H9 (cell line): ENCODE data around the gene IL1B. TPM values are rescaled to one million over a fixed set of nuclear protein-coding genes. Genes with fewer than 3 reads are reported as not detected.

Experiments used
- DNase-seq: peaks from one replicate; pipeline ENCODE4 v3.0.0-alpha.2; 2017
- H2AFZ ChIP-seq: one replicate; pipeline ENCODE4 v1.6.1; 2013; ENCODE audit warnings: mild to moderate bottlenecking, low read length, control low read depth, moderate library complexity
- H2AK5ac ChIP-seq: 2 replicates; pipeline ENCODE4 v1.6.1; 2013; ENCODE audit warnings: low read length, control low read depth, mixed read lengths; ENCODE audit not compliant: insufficient read length
- H2BK120ac ChIP-seq: one replicate; pipeline ENCODE4 v1.6.1; 2013; ENCODE audit warnings: low read depth, mild to moderate bottlenecking, low read length, control low read depth, inconsistent platforms; ENCODE audit not compliant: poor library complexity, severe bottlenecking
- H2BK12ac ChIP-seq: 2 replicates; pipeline ENCODE4 v1.6.1; 2013; ENCODE audit warnings: low read length, control low read depth, mixed read lengths, low read depth; ENCODE audit not compliant: insufficient read length
- H2BK15ac ChIP-seq: 2 replicates; pipeline ENCODE4 v1.6.1; 2013; ENCODE audit warnings: low read depth, low read length, control low read depth
- H2BK20ac ChIP-seq: one replicate; pipeline ENCODE4 v1.6.1; 2013; ENCODE audit warnings: low read depth, mild to moderate bottlenecking, low read length, control low read depth, inconsistent platforms; ENCODE audit not compliant: poor library complexity, severe bottlenecking
- H2BK5ac ChIP-seq: 2 replicates; pipeline ENCODE4 v1.6.1; 2013; ENCODE audit warnings: low read length, control low read depth, mixed read lengths; ENCODE audit not compliant: insufficient read length
- H3K14ac ChIP-seq: 2 replicates; pipeline ENCODE4 v1.6.1; 2013; ENCODE audit warnings: low read length, control low read depth; ENCODE audit not compliant: insufficient read depth
- H3K18ac ChIP-seq: 2 replicates; pipeline ENCODE4 v1.6.1; 2013; ENCODE audit warnings: low read depth, mild to moderate bottlenecking, mixed read lengths, low read length, control low read depth; ENCODE audit not compliant: insufficient read length
- H3K23ac ChIP-seq: 2 replicates; pipeline ENCODE4 v1.6.1; 2013; ENCODE audit warnings: low read length, control low read depth, mixed read lengths, low read depth; ENCODE audit not compliant: insufficient read length
- H3K23me2 ChIP-seq: 2 replicates; pipeline ENCODE4 v1.6.1; 2013; ENCODE audit warnings: low read depth, mild to moderate bottlenecking, mixed read lengths, low read length, control low read depth; ENCODE audit not compliant: insufficient read length, poor library complexity, severe bottlenecking
- H3K27ac ChIP-seq: 2 replicates; pipeline ENCODE4 v1.5.1; 2013; ENCODE audit warnings: low read length, control low read depth, mixed read lengths, low read depth; ENCODE audit not compliant: insufficient read length
- H3K27me3 ChIP-seq: 2 replicates; pipeline ENCODE4 v1.6.1; 2013; ENCODE audit warnings: low read length, control low read depth, inconsistent platforms; ENCODE audit not compliant: insufficient read depth
- H3K4ac ChIP-seq: 2 replicates; pipeline ENCODE4 v1.6.1; 2013; ENCODE audit warnings: low read depth, mild to moderate bottlenecking, control low read depth, inconsistent platforms, low read length, moderate library complexity
- H3K4me1 ChIP-seq: 2 replicates; pipeline ENCODE4 v1.6.1; 2013; ENCODE audit warnings: low read length, control low read depth, inconsistent platforms; ENCODE audit not compliant: insufficient read depth
- H3K4me2 ChIP-seq: 2 replicates; pipeline ENCODE4 v1.6.1; 2013; ENCODE audit warnings: low read length, control low read depth, mixed read lengths; ENCODE audit not compliant: insufficient read length, insufficient read depth
- H3K56ac ChIP-seq: 2 replicates; pipeline ENCODE4 v1.6.1; 2013; ENCODE audit warnings: low read depth, mild to moderate bottlenecking, mixed read lengths, low read length, control low read depth; ENCODE audit not compliant: insufficient read length
- H3K79me1 ChIP-seq: 2 replicates; pipeline ENCODE4 v1.6.1; 2013; ENCODE audit warnings: low read depth, mild to moderate bottlenecking, moderate library complexity, low read length, control low read depth, inconsistent platforms; ENCODE audit not compliant: insufficient read depth, poor library complexity, severe bottlenecking
- H3K79me2 ChIP-seq: 2 replicates; pipeline ENCODE4 v1.6.1; 2013; ENCODE audit warnings: low read length, control low read depth, inconsistent platforms; ENCODE audit not compliant: insufficient read depth
- H3K9ac ChIP-seq: 2 replicates; pipeline ENCODE4 v1.6.1; 2013; ENCODE audit warnings: low read length, control low read depth, mixed read lengths; ENCODE audit not compliant: insufficient read length; ENCODE audit errors: extremely low read depth
- H3K9me3 ChIP-seq: one replicate; pipeline ENCODE4 v1.6.1; 2013; ENCODE audit warnings: low read depth, low read length, inconsistent platforms; ENCODE audit not compliant: control insufficient read depth
- H3T11ph ChIP-seq: one replicate; pipeline ENCODE4 v1.6.1; 2013; ENCODE audit warnings: mild to moderate bottlenecking, low read length, control low read depth, inconsistent platforms
- H4K20me1 ChIP-seq: one replicate; pipeline ENCODE4 v1.6.1; 2013; ENCODE audit not compliant: control insufficient read depth, insufficient read length, insufficient read depth
- H4K5ac ChIP-seq: 2 replicates; pipeline ENCODE4 v1.6.1; 2013; ENCODE audit warnings: low read depth, mild to moderate bottlenecking, mixed read lengths, low read length, control low read depth; ENCODE audit not compliant: insufficient read length
- H4K8ac ChIP-seq: replicated peaks from 2 replicates; pipeline ENCODE4 v1.6.1; 2013; ENCODE audit warnings: low read length, control low read depth, mixed read lengths, low read depth; ENCODE audit not compliant: insufficient read length
- H4K91ac ChIP-seq: 2 replicates; pipeline ENCODE4 v1.6.1; 2013; ENCODE audit warnings: low read depth, mild to moderate bottlenecking, moderate library complexity, mixed read lengths, low read length, control low read depth; ENCODE audit not compliant: insufficient read length
- H3K27ac Mint-ChIP-seq, 3 experiments: 2 replicates in 2 of 3; 3 replicates in 1 of 3; pipeline ENCODE4 v1.8.0; 2020 to 2021; ENCODE audit warnings: mixed read lengths in 3 of 3, mild to moderate bottlenecking in 1 of 3, moderate library complexity in 1 of 3
- H3K27me3 Mint-ChIP-seq: 2 replicates; pipeline ENCODE4 v1.8.0; 2021; ENCODE audit warnings: low read depth, mild to moderate bottlenecking, moderate library complexity, mixed read lengths
- H3K36me3 Mint-ChIP-seq, 3 experiments: 2 replicates in 2 of 3; 3 replicates in 1 of 3; pipeline ENCODE4 v1.8.0; 2020 to 2021; ENCODE audit warnings: low read depth in 3 of 3, mixed read lengths in 3 of 3; ENCODE audit not compliant: insufficient read depth in 1 of 3
- H3K4me1 Mint-ChIP-seq, 2 experiments: 2 replicates each; pipeline ENCODE4 v1.8.0; 2020; ENCODE audit warnings: mixed read lengths in 2 of 2
- H3K4me3 Mint-ChIP-seq, 2 experiments: 2 replicates in 1 of 2; 3 replicates in 1 of 2; pipeline ENCODE4 v1.8.0; 2020 to 2021; ENCODE audit warnings: mild to moderate bottlenecking in 2 of 2, mixed read lengths in 2 of 2, moderate library complexity in 1 of 2
- H3K9me3 Mint-ChIP-seq, 2 experiments: 2 replicates in 1 of 2; 3 replicates in 1 of 2; pipeline ENCODE4 v1.8.0; 2020; ENCODE audit warnings: mild to moderate bottlenecking in 2 of 2, mixed read lengths in 2 of 2, moderate library complexity in 1 of 2
- WGBS: extraction: QIAGEN DNeasy Blood & Tissue Kit; methylation state at CpG from one replicate; pipeline ENCODE4 v1.1.7; 2013; ENCODE audit warnings: missing lambda C conversion rate, low lambda C conversion rate, mixed read lengths; ENCODE audit not compliant: insufficient read length; ENCODE audit errors: extremely low coverage; 5-methylcytosine and 5-hydroxymethylcytosine counted together
- total RNA-seq: library from RNA; stranded (reverse); gene quantifications from 2 replicates; pipeline ENCODE4 v1.2.1, GENCODE V29; 2021
- TF ChIP-seq, protein P1 (sequence below): fragments of 200-600 bp; sonication (generic); conservative IDR thresholded peaks from 3 replicates; pipeline ENCODE4 v1.8.0; 2021; ENCODE audit warnings: antibody characterized with exemption, mild to moderate bottlenecking

Gene IL1B
- total RNA-seq, 1 experiment from 2014 or later: not detected

DNA sequence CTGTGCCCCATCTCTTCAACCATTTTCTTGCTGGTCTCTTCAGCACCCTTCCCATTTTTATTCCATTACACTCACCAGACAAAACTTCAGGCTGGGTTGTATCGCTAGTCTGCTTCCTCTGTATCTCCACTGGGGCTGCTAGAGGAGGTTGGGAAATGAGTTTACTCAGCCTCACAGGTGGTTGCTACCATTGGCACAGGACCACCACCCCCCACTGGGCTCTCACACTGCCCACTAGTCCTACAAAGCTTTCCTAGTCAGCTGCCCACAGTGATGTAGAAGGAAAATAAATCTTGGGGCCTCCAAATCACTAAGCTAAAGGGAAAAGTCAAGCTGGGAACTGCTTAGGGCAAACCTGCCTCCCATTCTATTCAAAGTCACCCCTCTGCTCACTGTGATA lies 12.3 kb upstream of the IL1B start:
- H3K18ac ChIP-seq: no peak overlapping the region
- no peak overlapping the region for H3K23ac ChIP-seq
- H2BK20ac ChIP-seq: no peak overlapping the region
- H2BK120ac ChIP-seq: no peak overlapping the region
- H2BK5ac ChIP-seq: no peak overlapping the region
- H3K23me2 ChIP-seq: no peaks in the 10 kb centered on the region
- WGBS: no CpG with 5 or more reads among the region's 1 CpG
- Mint-ChIP-seq H3K4me1 (peaks cover 47 to 50% of the 10 kb centered on the region in 2 experiments), H3K4me3 (no peak overlapping the region; a peak in 1 of 5 replicates), H3K9me3 (peaks cover 8 to 16% of the 10 kb centered on the region in 2 experiments), H3K36me3 (peaks cover 0 to 16% (median 10%) of the 10 kb centered on the region in 3 experiments; a peak in 4 of 7 replicates), H3K27ac (peak overlapping the region; percentile 10 to 85 (median 71); a peak in 6 of 7 replicates), H3K27me3 (peaks cover 2% of the 10 kb centered on the region; the same call in 1 of the 2 replicates)
- H2BK12ac ChIP-seq: no peak overlapping the region
- H3K9ac ChIP-seq: no peak overlapping the region
- no peak overlapping the region for H3K27ac ChIP-seq
- H3K79me1 ChIP-seq: no peaks in the 10 kb centered on the region
- H4K91ac ChIP-seq: no peak overlapping the region
- H3K14ac ChIP-seq: no peak overlapping the region
- no peak overlapping the region for H3K4ac ChIP-seq
- peaks cover 15% of the 10 kb centered on the region; the same call in 1 of the 2 replicates for H3K4me1 ChIP-seq
- no peak overlapping the region for H2AK5ac ChIP-seq
- no peak overlapping the region for H3T11ph ChIP-seq
- no peaks in the 10 kb centered on the region for H3K27me3 ChIP-seq
- H3K4me2 ChIP-seq: no peak overlapping the region
- H3K9me3 ChIP-seq: no peaks in the 10 kb centered on the region
- no peaks in the 10 kb centered on the region for H3K79me2 ChIP-seq
- DNase-seq: no peak
- no peak overlapping the region for H3K56ac ChIP-seq
- no peaks in the 10 kb centered on the region for H4K20me1 ChIP-seq
- H2BK15ac ChIP-seq: no peak overlapping the region
- H4K8ac ChIP-seq: no peak overlapping the region
- TF ChIP-seq, protein P1, sequence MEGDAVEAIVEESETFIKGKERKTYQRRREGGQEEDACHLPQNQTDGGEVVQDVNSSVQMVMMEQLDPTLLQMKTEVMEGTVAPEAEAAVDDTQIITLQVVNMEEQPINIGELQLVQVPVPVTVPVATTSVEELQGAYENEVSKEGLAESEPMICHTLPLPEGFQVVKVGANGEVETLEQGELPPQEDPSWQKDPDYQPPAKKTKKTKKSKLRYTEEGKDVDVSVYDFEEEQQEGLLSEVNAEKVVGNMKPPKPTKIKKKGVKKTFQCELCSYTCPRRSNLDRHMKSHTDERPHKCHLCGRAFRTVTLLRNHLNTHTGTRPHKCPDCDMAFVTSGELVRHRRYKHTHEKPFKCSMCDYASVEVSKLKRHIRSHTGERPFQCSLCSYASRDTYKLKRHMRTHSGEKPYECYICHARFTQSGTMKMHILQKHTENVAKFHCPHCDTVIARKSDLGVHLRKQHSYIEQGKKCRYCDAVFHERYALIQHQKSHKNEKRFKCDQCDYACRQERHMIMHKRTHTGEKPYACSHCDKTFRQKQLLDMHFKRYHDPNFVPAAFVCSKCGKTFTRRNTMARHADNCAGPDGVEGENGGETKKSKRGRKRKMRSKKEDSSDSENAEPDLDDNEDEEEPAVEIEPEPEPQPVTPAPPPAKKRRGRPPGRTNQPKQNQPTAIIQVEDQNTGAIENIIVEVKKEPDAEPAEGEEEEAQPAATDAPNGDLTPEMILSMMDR: no peak
- H2AFZ ChIP-seq: no peak overlapping the region
- H4K5ac ChIP-seq: no peak overlapping the region
